DOHH2 (cell line): Measurements from ENCODE around the gene ESYT3.

ENCODE experiments used
- CTCF ChIP-seq: fragments of 200-600 bp; sonication (generic); IDR thresholded peaks from one replicate; pipeline ENCODE4 v1.5.1; 2014; ENCODE audit warnings: antibody characterized with exemption, mild to moderate bottlenecking, low read depth, low read length; ENCODE audit not compliant: poor library complexity, severe bottlenecking
- EZH2phosphoT487 ChIP-seq: fragments of 200-600 bp; sonication (generic); IDR thresholded peaks from 2 replicates; pipeline ENCODE4 v1.6.1; 2017; ENCODE audit warnings: borderline replicate concordance, mild to moderate bottlenecking, antibody characterized with exemption, low read length, moderate library complexity, mixed read lengths

GRCh38 chr3:138496436-138496835 is 62.0 kb downstream of the ESYT3 start:
- TF ChIP-seq CTCF (no peak), EZH2phosphoT487 (no peak)
